Measurements from ENCODE around the gene ETF1.
"Not testable (repeated sequence)": the region's sequence is repeated elsewhere in the genome, so short reads cannot be mapped to it uniquely, and the experiment has no call there.

The ETF1 gene

GRCh38 chr5:138491284-138491648, 51.8 kb downstream of the ETF1 start:
- no peak for DNase-seq (ENCODE audit: low read depth, low spot score)

GRCh38 chr5:138490648-138491283, 52.3 kb downstream of the ETF1 start:
- DNase-seq (ENCODE audit: low read depth, low spot score), result no peak

GRCh38 chr5:138489683-138490061, 53.4 kb downstream of the ETF1 start:
- DNase-seq (ENCODE audit: low read depth, low spot score), result no peak

GRCh38 chr5:138488481-138488945, 54.5 kb downstream of the ETF1 start:
- DNase-seq (ENCODE audit: low read depth, low spot score), result no peak

GRCh38 chr5:138482638-138483037, 60.4 kb downstream of the ETF1 start:
- no peak for DNase-seq (ENCODE audit: low read depth, low spot score)

GRCh38 chr5:138476918-138477317, 66.1 kb downstream of the ETF1 start:
- DNase-seq (ENCODE audit: low read depth, low spot score), result no peak

- DNase-seq (ENCODE audit: low read depth, low spot score), result not testable (repeated sequence)
Observed at GRCh38 chr5:138473151-138473550, 69.9 kb downstream of the ETF1 start.

- DNase-seq (ENCODE audit: low read depth, low spot score), result no peak
Observed at GRCh38 chr5:138472353-138472752, 70.7 kb downstream of the ETF1 start.

GRCh38 chr5:138471052-138471361, 72.0 kb downstream of the ETF1 start:
- no peak for DNase-seq (ENCODE audit: low read depth, low spot score)

GRCh38 chr5:138470322-138471051, 72.5 kb downstream of the ETF1 start:
- DNase-seq (ENCODE audit: low read depth, low spot score), result no peak

- peak; percentile 80 for DNase-seq (ENCODE audit: low read depth, low spot score)
Observed at GRCh38 chr5:138469540-138470321, 73.3 kb downstream of the ETF1 start.

GRCh38 chr5:138468966-138469539, 74.0 kb downstream of the ETF1 start:
- DNase-seq (ENCODE audit: low read depth, low spot score), result peak; percentile 41

GRCh38 chr5:138468133-138468965, 74.7 kb downstream of the ETF1 start:
- DNase-seq (ENCODE audit: low read depth, low spot score), result no peak

- no peak for DNase-seq (ENCODE audit: low read depth, low spot score)
Observed at GRCh38 chr5:138467711-138468132, 75.3 kb downstream of the ETF1 start.

GRCh38 chr5:138466900-138467710, 75.9 kb downstream of the ETF1 start:
- DNase-seq (ENCODE audit: low read depth, low spot score), result no peak

GRCh38 chr5:138466125-138466899, 76.7 kb downstream of the ETF1 start:
- DNase-seq (ENCODE audit: low read depth, low spot score), result no peak

GRCh38 chr5:138465261-138466124, 77.5 kb downstream of the ETF1 start, which contains the start of gene EGR1:
TSS of gene EGR1 (plus strand) at chr5:138465479. CDS start at chr5:138465762, 283 bp downstream.
- DNase-seq (ENCODE audit: low read depth, low spot score), result peak; percentile 81

GRCh38 chr5:138464388-138465260, 78.4 kb downstream of the ETF1 start:
- DNase-seq (ENCODE audit: low read depth, low spot score), result peak; percentile 96

All from brain pericyte (primary cell).